ENCODE results near the gene ALK. TPM values are rescaled to one million over a fixed set of nuclear protein-coding genes. Genes with fewer than 3 reads are reported as not detected.

The ALK gene
- polyA plus RNA-seq, 3 donors = not detected

DNA sequence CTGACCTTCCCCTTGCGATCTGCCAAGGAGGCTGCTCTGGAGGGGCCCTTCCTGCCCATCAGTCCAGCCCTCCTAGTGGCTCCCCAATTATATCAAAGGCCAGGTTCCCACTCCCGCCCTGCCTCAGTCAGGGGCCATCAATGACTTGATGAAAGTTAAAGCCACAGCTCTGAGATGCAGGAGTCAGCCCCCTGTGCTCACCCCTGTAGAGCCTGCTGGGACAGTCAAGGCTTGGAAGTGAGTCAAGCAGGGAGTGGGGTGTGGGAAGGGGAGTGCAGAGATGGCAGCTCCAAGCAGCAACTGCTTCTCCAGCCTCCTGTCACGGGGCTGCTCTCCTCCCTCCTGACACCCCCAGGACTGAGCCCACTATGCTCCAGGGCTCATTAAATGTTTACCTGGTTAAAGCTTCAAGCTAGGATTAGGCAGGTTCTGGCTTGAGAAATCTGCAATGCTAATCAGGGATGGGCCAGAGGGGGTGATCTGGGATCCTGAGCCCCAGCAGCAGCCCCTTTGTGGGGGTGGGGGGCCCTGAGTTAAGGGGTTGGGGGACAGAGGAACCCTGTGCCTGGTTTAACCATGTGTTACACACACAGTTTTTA lies 42.7 kb upstream of the ALK start:
- Histone ChIP-seq H3K4me1 (ENCODE audit: control insufficient read depth in 1 of 2, insufficient read depth in 2 of 2, low read length in 2 of 2) (no peaks in the 10 kb centered on the region), H2AFZ (ENCODE audit: insufficient read depth, low read depth, low read length, poor library complexity, severe bottlenecking) (no peak overlapping the region), H3K79me2 (ENCODE audit: insufficient read depth, low read length) (no peaks in the 10 kb centered on the region), H3K9ac (ENCODE audit: insufficient read depth, low read length, poor library complexity, severe bottlenecking) (no peak overlapping the region), H3K9me3 (replicated peaks in 1 of 2; ENCODE audit: control insufficient read depth in 1 of 2, insufficient read depth in 1 of 2, low read length in 2 of 2) (no peaks in the 10 kb centered on the region), H3K4me2 (replicated peaks; ENCODE audit: extremely low read depth, low read length, poor library complexity, severe bottlenecking) (no peak overlapping the region), H4K20me1 (ENCODE audit: insufficient read depth, low read length) (no peaks in the 10 kb centered on the region), H3K4me3 (replicated peaks in 1 of 3; ENCODE audit: low read depth in 2 of 3, low read length in 3 of 3) (no peak overlapping the region), H3K27me3 (ENCODE audit: control insufficient read depth in 2 of 2, insufficient read depth in 2 of 2, low read length in 2 of 2) (peaks cover 0 to 2% of the 10 kb centered on the region in 2 donors), H3K36me3 (replicated peaks in 1 of 2; ENCODE audit: control insufficient read depth in 1 of 2, insufficient read depth in 2 of 2, low read length in 2 of 2) (no peaks in the 10 kb centered on the region), H3K27ac (ENCODE audit: low read depth in 1 of 2, low read length in 2 of 2) (no peak overlapping the region)
- H3K9me3 Mint-ChIP-seq = no peaks in the 10 kb centered on the region
- no peak overlapping the region for H3K27ac Mint-ChIP-seq
- no peak overlapping the region for H3K4me3 Mint-ChIP-seq
- intact Hi-C loops (cut with micrococcal nuclease) = no loop called here
- H3K4me1 Mint-ChIP-seq = no peaks in the 10 kb centered on the region
- peaks cover 3 to 19% (median 12%) of the 10 kb centered on the region in 3 donors for H3K27me3 Mint-ChIP-seq (ENCODE audit: low read depth in 3 of 3)
- 60% methylated on average over 1 of the region's 3 CpGs for WGBS (ENCODE audit: insufficient coverage)
- DNase-seq = no peak
- TF ChIP-seq, protein P1, sequence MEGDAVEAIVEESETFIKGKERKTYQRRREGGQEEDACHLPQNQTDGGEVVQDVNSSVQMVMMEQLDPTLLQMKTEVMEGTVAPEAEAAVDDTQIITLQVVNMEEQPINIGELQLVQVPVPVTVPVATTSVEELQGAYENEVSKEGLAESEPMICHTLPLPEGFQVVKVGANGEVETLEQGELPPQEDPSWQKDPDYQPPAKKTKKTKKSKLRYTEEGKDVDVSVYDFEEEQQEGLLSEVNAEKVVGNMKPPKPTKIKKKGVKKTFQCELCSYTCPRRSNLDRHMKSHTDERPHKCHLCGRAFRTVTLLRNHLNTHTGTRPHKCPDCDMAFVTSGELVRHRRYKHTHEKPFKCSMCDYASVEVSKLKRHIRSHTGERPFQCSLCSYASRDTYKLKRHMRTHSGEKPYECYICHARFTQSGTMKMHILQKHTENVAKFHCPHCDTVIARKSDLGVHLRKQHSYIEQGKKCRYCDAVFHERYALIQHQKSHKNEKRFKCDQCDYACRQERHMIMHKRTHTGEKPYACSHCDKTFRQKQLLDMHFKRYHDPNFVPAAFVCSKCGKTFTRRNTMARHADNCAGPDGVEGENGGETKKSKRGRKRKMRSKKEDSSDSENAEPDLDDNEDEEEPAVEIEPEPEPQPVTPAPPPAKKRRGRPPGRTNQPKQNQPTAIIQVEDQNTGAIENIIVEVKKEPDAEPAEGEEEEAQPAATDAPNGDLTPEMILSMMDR (IDR thresholded peaks at IDR 0.05) = no peak
- no peaks in the 10 kb centered on the region for H3K36me3 Mint-ChIP-seq

DNA sequence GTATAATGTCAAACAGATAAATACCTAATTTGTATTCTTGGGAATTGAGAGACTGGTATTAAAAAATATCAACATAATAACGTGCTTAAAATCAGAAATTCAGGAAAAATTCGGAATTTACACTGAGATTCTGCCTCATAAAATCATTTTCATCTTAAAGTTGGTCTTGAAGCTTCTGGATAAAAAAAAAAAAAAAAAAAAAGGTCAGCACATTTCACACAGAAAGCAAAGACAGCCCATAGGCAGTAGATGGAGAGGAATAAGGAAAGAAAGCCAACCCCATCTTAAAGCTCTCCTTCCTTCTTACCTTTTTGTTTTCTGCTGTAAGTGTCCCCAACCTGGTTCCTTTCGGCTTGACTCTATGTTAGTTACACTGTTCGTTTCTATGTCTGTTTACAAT lies 41.5 kb upstream of the ALK start:
- H3K4me3 ChIP-seq (replicated peaks in 1 of 3; ENCODE audit: low read depth in 2 of 3, low read length in 3 of 3) = no peak overlapping the region
- intact Hi-C loops (cut with micrococcal nuclease) = no loop called here
- H3K27me3 Mint-ChIP-seq (ENCODE audit: low read depth in 3 of 3) = peaks cover 3 to 22% (median 15%) of the 10 kb centered on the region in 3 donors
- H3K27ac Mint-ChIP-seq = no peak overlapping the region
- H3K9me3 Mint-ChIP-seq = no peaks in the 10 kb centered on the region
- no peaks in the 10 kb centered on the region for H3K4me1 ChIP-seq (ENCODE audit: control insufficient read depth in 1 of 2, insufficient read depth in 2 of 2, low read length in 2 of 2)
- H3K4me3 Mint-ChIP-seq = no peak overlapping the region
- WGBS (ENCODE audit: insufficient coverage) = 100% methylated on average over 2 of the region's 4 CpGs
- no peak overlapping the region for H3K4me2 ChIP-seq (replicated peaks; ENCODE audit: extremely low read depth, low read length, poor library complexity, severe bottlenecking)
- no peak overlapping the region for H3K27ac ChIP-seq (ENCODE audit: low read depth in 1 of 2, low read length in 2 of 2)
- no peak overlapping the region for H2AFZ ChIP-seq (ENCODE audit: insufficient read depth, low read depth, low read length, poor library complexity, severe bottlenecking)
- no peaks in the 10 kb centered on the region for H3K36me3 ChIP-seq (replicated peaks in 1 of 2; ENCODE audit: control insufficient read depth in 1 of 2, insufficient read depth in 2 of 2, low read length in 2 of 2)
- H3K36me3 Mint-ChIP-seq = no peaks in the 10 kb centered on the region
- TF ChIP-seq, protein P1 (IDR thresholded peaks at IDR 0.05) = no peak
- H3K79me2 ChIP-seq (ENCODE audit: insufficient read depth, low read length) = no peaks in the 10 kb centered on the region
- no peaks in the 10 kb centered on the region for H3K9me3 ChIP-seq (replicated peaks in 1 of 2; ENCODE audit: control insufficient read depth in 1 of 2, insufficient read depth in 1 of 2, low read length in 2 of 2)
- no peaks in the 10 kb centered on the region for H3K4me1 Mint-ChIP-seq
- H3K27me3 ChIP-seq (ENCODE audit: control insufficient read depth in 2 of 2, insufficient read depth in 2 of 2, low read length in 2 of 2) = peaks cover 0 to 2% of the 10 kb centered on the region in 2 donors
- no peak for DNase-seq
- no peaks in the 10 kb centered on the region for H4K20me1 ChIP-seq (ENCODE audit: insufficient read depth, low read length)
- H3K9ac ChIP-seq (ENCODE audit: insufficient read depth, low read length, poor library complexity, severe bottlenecking) = no peak overlapping the region

Data from CD14-positive monocyte (primary cell).